A673 (cell line): ENCODE results near the gene SNCB. TPM values are rescaled to one million over a fixed set of nuclear protein-coding genes. Genes with fewer than 3 reads are reported as not detected.

Experiments used
- BruUV-seq: library from RNA; stranded (reverse); fragments of 400-500 nt; replicated peaks from 2 replicates; lab custom pipeline; 2021; lab: Mats Ljungman, UMichigan
- CTCF ChIA-PET: fragments of 300-600 bp; sonication (Branson Sonifier 250); formaldehyde crosslinking; loops from one replicate; lab custom pipeline; 2022; ENCODE audit warnings: antibody characterized with exemption; lab: Charles Lee
- POLR2A ChIA-PET: fragments of 300-600 bp; sonication (Branson Sonifier 250); formaldehyde crosslinking; loops from one replicate; lab custom pipeline; 2022; ENCODE audit warnings: antibody characterized with exemption; ENCODE audit not compliant: low non-redundant PET; lab: Charles Lee
- DNase-seq: peaks from one replicate; pipeline ENCODE4 v3.0.0-alpha.2; 2015; ENCODE audit warnings: low spot score
- H3K27ac ChIP-seq: fragments of 200-600 bp; sonication (generic); 2 replicates; pipeline ENCODE4 v1.5.1; 2016; ENCODE audit warnings: mixed run types, low read depth, mild to moderate bottlenecking, mixed read lengths, antibody characterized with exemption, low read length; ENCODE audit not compliant: poor library complexity, severe bottlenecking
- H3K27me3 ChIP-seq: fragments of 200-600 bp; sonication (generic); replicated peaks from 2 replicates; pipeline ENCODE4 v1.6.1; 2017; ENCODE audit warnings: mixed run types, low read depth, mild to moderate bottlenecking, mixed read lengths, antibody characterized with exemption, low read length; ENCODE audit not compliant: insufficient read depth, poor library complexity
- H3K36me3 ChIP-seq: fragments of 200-600 bp; sonication (generic); 2 replicates; pipeline ENCODE4 v1.6.1; 2016; ENCODE audit warnings: mixed run types, mild to moderate bottlenecking, mixed read lengths, antibody characterized with exemption, low read length; ENCODE audit not compliant: insufficient read depth, poor library complexity, severe bottlenecking
- H3K4me1 ChIP-seq: fragments of 200-600 bp; sonication (generic); 2 replicates; pipeline ENCODE4 v1.6.1; 2017; ENCODE audit warnings: mixed run types, mild to moderate bottlenecking, mixed read lengths, antibody characterized with exemption, low read length; ENCODE audit not compliant: insufficient read depth, poor library complexity, severe bottlenecking
- H3K4me3 ChIP-seq: fragments of 200-600 bp; sonication (generic); 2 replicates; pipeline ENCODE4 v1.5.1; 2016; ENCODE audit warnings: low read depth, mixed run types, mild to moderate bottlenecking, mixed read lengths, low read length; ENCODE audit not compliant: poor library complexity, severe bottlenecking
- H3K9me3 ChIP-seq: fragments of 200-600 bp; sonication (generic); 2 replicates; pipeline ENCODE4 v1.6.1; 2016; ENCODE audit warnings: mixed run types, low read depth, mild to moderate bottlenecking, mixed read lengths, antibody characterized with exemption, low read length; ENCODE audit not compliant: poor library complexity, severe bottlenecking
- CTCF ChIP-seq: fragments of 300-800, 200-600 bp; sonication (generic); conservative IDR thresholded peaks from 2 replicates; pipeline ENCODE4 v1.5.1; 2017; ENCODE audit warnings: low read depth, mild to moderate bottlenecking, antibody characterized with exemption, low read length, moderate library complexity, mixed read lengths
- EZH2 ChIP-seq: fragments of 200-600 bp; sonication (generic); IDR thresholded peaks from 2 replicates; pipeline ENCODE4 v1.6.1; 2017; ENCODE audit warnings: borderline replicate concordance, low read depth, mild to moderate bottlenecking, mixed read lengths, antibody characterized with exemption, low read length; ENCODE audit not compliant: poor library complexity, severe bottlenecking
- intact Hi-C: fragments of 100-400 bp; cut with micrococcal nuclease; formaldehyde crosslinking; loops from one replicate; pipeline ENCODE4 v1.10.0; 2022; ENCODE audit not compliant: unreplicated experiment
- total RNA-seq: library from RNA; stranded (reverse); gene quantifications from 2 replicates; pipeline ENCODE4 v1.2.3, GENCODE V29; 2021

The SNCB gene
- total RNA-seq, 1 experiment from 2014 or later: not detected

- no peaks in the 10 kb centered on the region for H3K4me1 ChIP-seq
- TF ChIP-seq CTCF: no peak
- no peak for TF ChIP-seq EZH2
- ChIA-PET CTCF (no interaction called here), POLR2A (no interaction called here)
- no peaks in the 10 kb centered on the region for H3K9me3 ChIP-seq
- no peaks in the 10 kb centered on the region for H3K36me3 ChIP-seq
- intact Hi-C loops: no loop called here
- BruUV-seq: no TSS peak
- no peak for DNase-seq
- no peaks in the 10 kb centered on the region for H3K27me3 ChIP-seq
- H3K27ac ChIP-seq: no peak overlapping the region
- H3K4me3 ChIP-seq: no peak overlapping the region
These were observed 18.3 kb downstream of the SNCB start for GRCh38 chr5:176612008-176612407.

GRCh38 chr5:176611435-176611834, 18.9 kb downstream of the SNCB start:
- Histone ChIP-seq H3K4me3 (no peak overlapping the region), H3K27me3 (no peaks in the 10 kb centered on the region), H3K4me1 (peaks cover 3% of the 10 kb centered on the region), H3K36me3 (no peaks in the 10 kb centered on the region), H3K9me3 (no peaks in the 10 kb centered on the region), H3K27ac (no peak overlapping the region)
- no TSS peak for BruUV-seq
- TF ChIP-seq EZH2: no peak
- TF ChIP-seq CTCF: no peak
- CTCF ChIA-PET: no interaction called here
- intact Hi-C loops: loop anchor here (2.0 kb wide), 1 partner anchor 75 kb away; the partner anchor contains the start of gene RNF44
- POLR2A ChIA-PET: no interaction called here
- peak; percentile 62 for DNase-seq

- H3K27me3 ChIP-seq: no peaks in the 10 kb centered on the region
- peaks cover 9% of the 10 kb centered on the region for H3K4me1 ChIP-seq
- no peak for TF ChIP-seq EZH2
- TF ChIP-seq CTCF: no peak
- DNase-seq: peak; percentile 28
- intact Hi-C loops: loop anchor here (2.0 kb wide), 1 partner anchor 74 kb away; the partner anchor contains the start of gene RNF44
- H3K36me3 ChIP-seq: no peaks in the 10 kb centered on the region
- ChIA-PET CTCF (no interaction called here), POLR2A (no interaction called here)
- peak overlapping the region; percentile 53 for H3K4me3 ChIP-seq
- no peaks in the 10 kb centered on the region for H3K9me3 ChIP-seq
- H3K27ac ChIP-seq: peak overlapping the region; percentile 71
- BruUV-seq: no TSS peak
These were observed 19.9 kb downstream of the SNCB start for GRCh38 chr5:176610435-176610773.
